Activated T-helper 1 cell treated with Interleukin-2 at 50 U/mL for 16 hours (primary cell): Measurements from ENCODE around the gene CNGB1.

Source experiments
- DNase-seq: peaks from one replicate; pipeline ENCODE4 v3.0.0-alpha.2; 2020; ENCODE audit warnings: low read depth

CNGB1 gene

GRCh38 chr16:57972306-57972705 is 1.4 kb upstream of the CNGB1 start:
- no peak for DNase-seq

- no peak for DNase-seq
Observed at GRCh38 chr16:57971848-57972247, 920 bp upstream of the CNGB1 start.

- no peak for DNase-seq
Observed at GRCh38 chr16:57970319-57970718, 609 bp downstream of the CNGB1 start.

GRCh38 chr16:57969451-57970123 is 1.3 kb downstream of the CNGB1 start:
- DNase-seq: no peak

- DNase-seq: no peak
Observed at GRCh38 chr16:57967916-57968315, 3.0 kb downstream of the CNGB1 start.

GRCh38 chr16:57966986-57967385 is 3.9 kb downstream of the CNGB1 start:
- DNase-seq: no peak

GRCh38 chr16:57966204-57966771 is 4.6 kb downstream of the CNGB1 start:
- DNase-seq: no peak

GRCh38 chr16:57964157-57964700 is 6.7 kb downstream of the CNGB1 start:
- no peak for DNase-seq

GRCh38 chr16:57962756-57963155 is 8.2 kb downstream of the CNGB1 start:
- no peak for DNase-seq

GRCh38 chr16:57962046-57962445 is 8.9 kb downstream of the CNGB1 start:
- DNase-seq: no peak

- no peak for DNase-seq
Observed at GRCh38 chr16:57961538-57961937, 9.4 kb downstream of the CNGB1 start.

- DNase-seq: no peak
Observed at GRCh38 chr16:57960826-57961472, 10.0 kb downstream of the CNGB1 start.

GRCh38 chr16:57960310-57960709 is 10.6 kb downstream of the CNGB1 start:
- DNase-seq: no peak

GRCh38 chr16:57959804-57960203 is 11.1 kb downstream of the CNGB1 start:
- DNase-seq: no peak

GRCh38 chr16:57959121-57959520 is 11.8 kb downstream of the CNGB1 start:
- no peak for DNase-seq

GRCh38 chr16:57958544-57958943 is 12.4 kb downstream of the CNGB1 start:
- DNase-seq: no peak

GRCh38 chr16:57957673-57958392 is 13.1 kb downstream of the CNGB1 start:
- DNase-seq: no peak

- DNase-seq: no peak
Observed at GRCh38 chr16:57956924-57957672, 13.8 kb downstream of the CNGB1 start.

GRCh38 chr16:57956270-57956808 is 14.6 kb downstream of the CNGB1 start:
- no peak for DNase-seq

GRCh38 chr16:57955572-57956188 is 15.2 kb downstream of the CNGB1 start:
- no peak for DNase-seq

- DNase-seq: no peak
Observed at GRCh38 chr16:57953857-57954256, 17.1 kb downstream of the CNGB1 start.
